Measurements from ENCODE around the gene ANKRD13A. TPM values are rescaled to one million over a fixed set of nuclear protein-coding genes. Genes with fewer than 3 reads are reported as not detected.
"Not testable (repeated sequence)": the region's sequence is repeated elsewhere in the genome, so short reads cannot be mapped to it uniquely, and the experiment has no call there.

The ANKRD13A gene
- total RNA-seq, 1 experiment from 2014 or later, result 277 TPM

GRCh38 chr12:110004598-110004997, 5.4 kb downstream of the ANKRD13A start:
- peaks cover 82% of the 10 kb centered on the region for H3K4me1 ChIP-seq (ENCODE audit: low read length)
- DNase-seq, result peak; percentile 45
- H4K20me1 ChIP-seq (ENCODE audit: insufficient read depth, low read depth, low read length), result peaks cover 4% of the 10 kb centered on the region; the same call in 1 of the 2 replicates
- no peaks in the 10 kb centered on the region for H3K9me3 ChIP-seq (ENCODE audit: low read length)
- peak overlapping the region; percentile 28 for H3K9ac ChIP-seq (ENCODE audit: low read length)
- H3K79me2 ChIP-seq (ENCODE audit: low read length), result peaks cover 99% of the 10 kb centered on the region
- H3K36me3 ChIP-seq (ENCODE audit: insufficient read depth, low read length), result peaks cover 12% of the 10 kb centered on the region; the same call in 1 of the 2 replicates
- H3K4me3 ChIP-seq (ENCODE audit: low read length), result peak overlapping the region; percentile 47; the same call in 1 of the 2 replicates
- peak overlapping the region; percentile 78 for H3K27ac ChIP-seq (ENCODE audit: low read length)
- peak overlapping the region; percentile 84 for H3K4me2 ChIP-seq (ENCODE audit: low read depth, low read length, poor library complexity, severe bottlenecking)
- H2AFZ ChIP-seq (ENCODE audit: low read length), result no peak overlapping the region
- no peaks in the 10 kb centered on the region for H3K27me3 ChIP-seq (ENCODE audit: low read length)
- no peaks in the 10 kb centered on the region for H3K9me2 ChIP-seq (replicated peaks; ENCODE audit: insufficient read depth, low read length)

- peaks cover 12% of the 10 kb centered on the region; the same call in 1 of the 2 replicates for H3K36me3 ChIP-seq (ENCODE audit: insufficient read depth, low read length)
- H3K9me3 ChIP-seq (ENCODE audit: low read length), result no peaks in the 10 kb centered on the region
- peak overlapping the region; percentile 78 for H3K27ac ChIP-seq (ENCODE audit: low read length)
- DNase-seq, result peak; percentile 72
- peak overlapping the region; percentile 84 for H3K4me2 ChIP-seq (ENCODE audit: low read depth, low read length, poor library complexity, severe bottlenecking)
- no peaks in the 10 kb centered on the region for H3K9me2 ChIP-seq (replicated peaks; ENCODE audit: insufficient read depth, low read length)
- H3K79me2 ChIP-seq (ENCODE audit: low read length), result peaks cover 99% of the 10 kb centered on the region
- no peaks in the 10 kb centered on the region for H4K20me1 ChIP-seq (ENCODE audit: insufficient read depth, low read depth, low read length)
- peak overlapping the region; percentile 28 for H3K9ac ChIP-seq (ENCODE audit: low read length)
- peak overlapping the region; percentile 47 for H3K4me3 ChIP-seq (ENCODE audit: low read length)
- peaks cover 87% of the 10 kb centered on the region for H3K4me1 ChIP-seq (ENCODE audit: low read length)
- no peaks in the 10 kb centered on the region for H3K27me3 ChIP-seq (ENCODE audit: low read length)
- H2AFZ ChIP-seq (ENCODE audit: low read length), result no peak overlapping the region
Measured at GRCh38 chr12:110005319-110005973, 6.2 kb downstream of the ANKRD13A start.

GRCh38 chr12:110006115-110006514, 6.9 kb downstream of the ANKRD13A start:
- Histone ChIP-seq H3K9me3 (ENCODE audit: low read length) (no peaks in the 10 kb centered on the region), H3K4me2 (ENCODE audit: low read depth, low read length, poor library complexity, severe bottlenecking) (no peak overlapping the region), H4K20me1 (ENCODE audit: insufficient read depth, low read depth, low read length) (no peaks in the 10 kb centered on the region), H3K9ac (ENCODE audit: low read length) (no peak overlapping the region), H3K4me1 (ENCODE audit: low read length) (peaks cover 88% of the 10 kb centered on the region), H3K27me3 (ENCODE audit: low read length) (no peaks in the 10 kb centered on the region), H3K36me3 (ENCODE audit: insufficient read depth, low read length) (peaks cover 12% of the 10 kb centered on the region; the same call in 1 of the 2 replicates), H3K79me2 (ENCODE audit: low read length) (peaks cover 99% of the 10 kb centered on the region), H3K9me2 (replicated peaks; ENCODE audit: insufficient read depth, low read length) (no peaks in the 10 kb centered on the region), H3K27ac (ENCODE audit: low read length) (peak overlapping the region; percentile 78; the same call in 1 of the 2 replicates), H3K4me3 (ENCODE audit: low read length) (no peak overlapping the region), H2AFZ (ENCODE audit: low read length) (no peak overlapping the region)
- peak; percentile 40 for DNase-seq

GRCh38 chr12:110007881-110008280, 8.7 kb downstream of the ANKRD13A start:
- no peak overlapping the region for H3K4me2 ChIP-seq (ENCODE audit: low read depth, low read length, poor library complexity, severe bottlenecking)
- peaks cover 99% of the 10 kb centered on the region for H3K79me2 ChIP-seq (ENCODE audit: low read length)

GRCh38 chr12:110008681-110009398, 9.6 kb downstream of the ANKRD13A start:
- Histone ChIP-seq H3K4me1 (ENCODE audit: low read length) (peaks cover 81% of the 10 kb centered on the region), H3K4me2 (ENCODE audit: low read depth, low read length, poor library complexity, severe bottlenecking) (peak overlapping the region; percentile 78), H3K27ac (ENCODE audit: low read length) (peak overlapping the region; percentile 51), H3K79me2 (ENCODE audit: low read length) (peaks cover 95% of the 10 kb centered on the region), H3K36me3 (ENCODE audit: insufficient read depth, low read length) (peaks cover 16% of the 10 kb centered on the region)
- not testable (repeated sequence) for DNase-seq; H3K27me3 ChIP-seq (ENCODE audit: low read length); H3K4me3 ChIP-seq (ENCODE audit: low read length); H3K9me2 ChIP-seq (replicated peaks; ENCODE audit: insufficient read depth, low read length); H3K9ac ChIP-seq (ENCODE audit: low read length); H4K20me1 ChIP-seq (ENCODE audit: insufficient read depth, low read depth, low read length); H2AFZ ChIP-seq (ENCODE audit: low read length); H3K9me3 ChIP-seq (ENCODE audit: low read length)

More at GRCh38 chr12:110007881-110008280, 8.7 kb downstream of the ANKRD13A start:
- peak overlapping the region; percentile 13; the same call in 1 of the 2 replicates for H3K4me3 ChIP-seq (ENCODE audit: low read length)
- H3K27me3 ChIP-seq (ENCODE audit: low read length), result no peaks in the 10 kb centered on the region
- peaks cover 88% of the 10 kb centered on the region for H3K4me1 ChIP-seq (ENCODE audit: low read length)
- no peak overlapping the region for H3K9ac ChIP-seq (ENCODE audit: low read length)
- peak; percentile 46 for DNase-seq
- peaks cover 18% of the 10 kb centered on the region for H3K36me3 ChIP-seq (ENCODE audit: insufficient read depth, low read length)
- H2AFZ ChIP-seq (ENCODE audit: low read length), result no peak overlapping the region
- H3K27ac ChIP-seq (ENCODE audit: low read length), result peak overlapping the region; percentile 56
- H4K20me1 ChIP-seq (ENCODE audit: insufficient read depth, low read depth, low read length), result no peaks in the 10 kb centered on the region
- no peaks in the 10 kb centered on the region for H3K9me2 ChIP-seq (replicated peaks; ENCODE audit: insufficient read depth, low read length)
- H3K9me3 ChIP-seq (ENCODE audit: low read length), result no peaks in the 10 kb centered on the region

GRCh38 chr12:110010853-110011723, 11.9 kb downstream of the ANKRD13A start:
- DNase-seq, result peak; percentile 84
- Histone ChIP-seq H3K9me2 (replicated peaks; ENCODE audit: insufficient read depth, low read length) (no peaks in the 10 kb centered on the region), H3K27ac (ENCODE audit: low read length) (peak overlapping the region; percentile 90), H3K27me3 (ENCODE audit: low read length) (no peaks in the 10 kb centered on the region), H3K4me3 (ENCODE audit: low read length) (peak overlapping the region; percentile 64), H2AFZ (ENCODE audit: low read length) (no peak overlapping the region), H3K9me3 (ENCODE audit: low read length) (no peaks in the 10 kb centered on the region), H3K79me2 (ENCODE audit: low read length) (peaks cover 80% of the 10 kb centered on the region), H3K4me2 (ENCODE audit: low read depth, low read length, poor library complexity, severe bottlenecking) (peak overlapping the region; percentile 78), H3K9ac (ENCODE audit: low read length) (peak overlapping the region; percentile 63), H3K4me1 (ENCODE audit: low read length) (peaks cover 69% of the 10 kb centered on the region), H4K20me1 (ENCODE audit: insufficient read depth, low read depth, low read length) (no peaks in the 10 kb centered on the region), H3K36me3 (ENCODE audit: insufficient read depth, low read length) (peaks cover 20% of the 10 kb centered on the region)

GRCh38 chr12:110012137-110012536, 12.9 kb downstream of the ANKRD13A start:
- no peaks in the 10 kb centered on the region for H3K9me2 ChIP-seq (replicated peaks; ENCODE audit: insufficient read depth, low read length)
- DNase-seq, result peak; percentile 89
- H3K9ac ChIP-seq (ENCODE audit: low read length), result peak overlapping the region; percentile 63
- peaks cover 75% of the 10 kb centered on the region for H3K79me2 ChIP-seq (ENCODE audit: low read length)
- H4K20me1 ChIP-seq (ENCODE audit: insufficient read depth, low read depth, low read length), result no peaks in the 10 kb centered on the region
- H3K27me3 ChIP-seq (ENCODE audit: low read length), result no peaks in the 10 kb centered on the region
- peak overlapping the region; percentile 90 for H3K27ac ChIP-seq (ENCODE audit: low read length)
- H3K4me1 ChIP-seq (ENCODE audit: low read length), result peaks cover 62% of the 10 kb centered on the region
- peaks cover 21% of the 10 kb centered on the region for H3K36me3 ChIP-seq (ENCODE audit: insufficient read depth, low read length)
- H3K4me2 ChIP-seq (ENCODE audit: low read depth, low read length, poor library complexity, severe bottlenecking), result peak overlapping the region; percentile 78
- no peak overlapping the region for H2AFZ ChIP-seq (ENCODE audit: low read length)
- peak overlapping the region; percentile 64 for H3K4me3 ChIP-seq (ENCODE audit: low read length)
- H3K9me3 ChIP-seq (ENCODE audit: low read length), result no peaks in the 10 kb centered on the region

Data from Karpas-422 (cell line).